Measurements from ENCODE around the gene OR5M11. TPM values are rescaled to one million over a fixed set of nuclear protein-coding genes. Genes with fewer than 3 reads are reported as not detected.

Gene OR5M11
- total and polyA plus RNA-seq, 4 donors: not detected

- H3K27me3 ChIP-seq (ENCODE audit: control insufficient read depth in 1 of 2, insufficient read depth in 2 of 2, low read length in 1 of 2): peaks cover 0 to 3% of the 10 kb centered on the region in 2 donors
- no peaks in the 10 kb centered on the region for H3K36me3 ChIP-seq (ENCODE audit: control insufficient read depth in 1 of 2, insufficient read depth in 2 of 2, low read length in 1 of 2)
- no peak overlapping the region for H3K27ac ChIP-seq (ENCODE audit: low read depth in 1 of 2, low read length in 2 of 2)
- no peak for ATAC-seq (ENCODE audit: low FRiP score)
- no peak overlapping the region for H3K4me3 ChIP-seq (ENCODE audit: low read length in 2 of 2)
- H3K4me1 ChIP-seq (ENCODE audit: control insufficient read depth in 1 of 2, insufficient read depth in 2 of 2, low read length in 2 of 2): no peaks in the 10 kb centered on the region
- intact Hi-C loops (cut with DNase I): no loop called here
- no peaks in the 10 kb centered on the region for H3K9me3 ChIP-seq (ENCODE audit: control insufficient read depth, low read length)
- 67% methylated on average over 5 of the region's 5 CpGs for WGBS, 2 donors
- DNase-seq: no peak
Measured at GRCh38 chr11:56522008-56522407, 21.0 kb downstream of the OR5M11 start.

GRCh38 chr11:56513280-56513679 is 29.8 kb downstream of the OR5M11 start:
- no peak overlapping the region for H3K27ac ChIP-seq (ENCODE audit: low read depth in 1 of 2, low read length in 2 of 2)
- H3K9me3 ChIP-seq (ENCODE audit: control insufficient read depth, low read length): no peaks in the 10 kb centered on the region
- no peak for DNase-seq
- WGBS, 2 donors: 77 to 82% methylated on average over 1 of the region's 1 CpG
- intact Hi-C loops (cut with DNase I): no loop called here
- H3K4me1 ChIP-seq (ENCODE audit: control insufficient read depth in 1 of 2, insufficient read depth in 2 of 2, low read length in 2 of 2): no peaks in the 10 kb centered on the region
- H3K27me3 ChIP-seq (ENCODE audit: control insufficient read depth in 1 of 2, insufficient read depth in 2 of 2, low read length in 1 of 2): no peaks in the 10 kb centered on the region
- no peak overlapping the region for H3K4me3 ChIP-seq (ENCODE audit: low read length in 2 of 2)
- no peak for ATAC-seq (ENCODE audit: low FRiP score)
- no peaks in the 10 kb centered on the region for H3K36me3 ChIP-seq (ENCODE audit: control insufficient read depth in 1 of 2, insufficient read depth in 2 of 2, low read length in 1 of 2)

- Histone ChIP-seq H3K9me3 (ENCODE audit: control insufficient read depth, low read length) (no peaks in the 10 kb centered on the region), H3K4me3 (ENCODE audit: low read length in 2 of 2) (no peak overlapping the region), H3K4me1 (ENCODE audit: control insufficient read depth in 1 of 2, insufficient read depth in 2 of 2, low read length in 2 of 2) (no peaks in the 10 kb centered on the region), H3K36me3 (ENCODE audit: control insufficient read depth in 1 of 2, insufficient read depth in 2 of 2, low read length in 1 of 2) (no peaks in the 10 kb centered on the region), H3K27ac (ENCODE audit: low read depth in 1 of 2, low read length in 2 of 2) (no peak overlapping the region), H3K27me3 (ENCODE audit: control insufficient read depth in 1 of 2, insufficient read depth in 2 of 2, low read length in 1 of 2) (no peaks in the 10 kb centered on the region)
- DNase-seq: no peak
- no peak for ATAC-seq (ENCODE audit: low FRiP score)
- WGBS, 2 donors: 91 to 93% methylated on average over 1 of the region's 1 CpG
- intact Hi-C loops (cut with DNase I): no loop called here
Measured at GRCh38 chr11:56509439-56509838, 33.6 kb downstream of the OR5M11 start.

- intact Hi-C loops (cut with DNase I): no loop called here
- no peak for ATAC-seq (ENCODE audit: low FRiP score)
- Histone ChIP-seq H3K9me3 (ENCODE audit: control insufficient read depth, low read length) (no peaks in the 10 kb centered on the region), H3K4me3 (ENCODE audit: low read length in 2 of 2) (no peak overlapping the region), H3K27me3 (ENCODE audit: control insufficient read depth in 1 of 2, insufficient read depth in 2 of 2, low read length in 1 of 2) (no peaks in the 10 kb centered on the region), H3K27ac (ENCODE audit: low read depth in 1 of 2, low read length in 2 of 2) (no peak overlapping the region), H3K36me3 (ENCODE audit: control insufficient read depth in 1 of 2, insufficient read depth in 2 of 2, low read length in 1 of 2) (no peaks in the 10 kb centered on the region), H3K4me1 (ENCODE audit: control insufficient read depth in 1 of 2, insufficient read depth in 2 of 2, low read length in 2 of 2) (no peaks in the 10 kb centered on the region)
- DNase-seq: peak in 1 of 2 donors; percentile 44
- 93 to 96% methylated on average over 24 to 28 of the region's 28 CpGs for WGBS, 2 donors
Measured at GRCh38 chr11:56497010-56497409, 46.0 kb downstream of the OR5M11 start.

GRCh38 chr11:56495117-56495516 is 47.9 kb downstream of the OR5M11 start:
- ATAC-seq (ENCODE audit: low FRiP score): no peak
- intact Hi-C loops (cut with DNase I): no loop called here
- H3K4me3 ChIP-seq (ENCODE audit: low read length in 2 of 2): no peak overlapping the region
- no peaks in the 10 kb centered on the region for H3K4me1 ChIP-seq (ENCODE audit: control insufficient read depth in 1 of 2, insufficient read depth in 2 of 2, low read length in 2 of 2)
- H3K27ac ChIP-seq (ENCODE audit: low read depth in 1 of 2, low read length in 2 of 2): no peak overlapping the region
- DNase-seq: no peak
- H3K9me3 ChIP-seq (ENCODE audit: control insufficient read depth, low read length): no peaks in the 10 kb centered on the region
- no peaks in the 10 kb centered on the region for H3K27me3 ChIP-seq (ENCODE audit: control insufficient read depth in 1 of 2, insufficient read depth in 2 of 2, low read length in 1 of 2)
- WGBS, 2 donors: 80% methylated on average over 2 of the region's 2 CpGs
- H3K36me3 ChIP-seq (ENCODE audit: control insufficient read depth in 1 of 2, insufficient read depth in 2 of 2, low read length in 1 of 2): no peaks in the 10 kb centered on the region

Other genes with a start within 250 kb of the OR5M11 start
- not detected for gene OR8K3, start 228.1 kb downstream of the OR5M11 start, total RNA-seq
- not detected for gene OR8K3, start 228.1 kb downstream of the OR5M11 start, polyA plus RNA-seq
- not detected for gene OR8K1, start 197.2 kb downstream of the OR5M11 start, total RNA-seq
- not detected for gene OR8K1, start 197.2 kb downstream of the OR5M11 start, polyA plus RNA-seq
- gene OR8J1, start 189.0 kb downstream of the OR5M11 start, total RNA-seq: not detected
- not detected for gene OR8J1, start 189.0 kb downstream of the OR5M11 start, polyA plus RNA-seq
- gene OR8U1, start 167.6 kb downstream of the OR5M11 start, total RNA-seq: not detected
- gene OR8U1, start 167.6 kb downstream of the OR5M11 start, polyA plus RNA-seq: not detected
- not detected for gene OR5AL1, start 130.6 kb downstream of the OR5M11 start, total RNA-seq
- not detected for gene OR5AL1, start 130.6 kb downstream of the OR5M11 start, polyA plus RNA-seq
- gene OR5M3, start 69.9 kb downstream of the OR5M11 start, total RNA-seq: not detected
- gene OR5M3, start 69.9 kb downstream of the OR5M11 start, polyA plus RNA-seq: not detected
- not detected for gene OR5M8, start 51.9 kb downstream of the OR5M11 start, total RNA-seq
- not detected for gene OR5M8, start 51.9 kb downstream of the OR5M11 start, polyA plus RNA-seq
- not detected for gene OR5M10, start 34.5 kb upstream of the OR5M11 start, total RNA-seq
- not detected for gene OR5M10, start 34.5 kb upstream of the OR5M11 start, polyA plus RNA-seq
- not detected for gene OR5M1, start 71.6 kb upstream of the OR5M11 start, total RNA-seq
- not detected for gene OR5M1, start 71.6 kb upstream of the OR5M11 start, polyA plus RNA-seq
- gene OR5AP2, start 99.2 kb upstream of the OR5M11 start, total RNA-seq: not detected
- not detected for gene OR5AP2, start 99.2 kb upstream of the OR5M11 start, polyA plus RNA-seq
- not detected for gene OR5AR1, start 120.4 kb upstream of the OR5M11 start, total RNA-seq
- not detected for gene OR5AR1, start 120.4 kb upstream of the OR5M11 start, polyA plus RNA-seq
- gene OR9G1, start 155.8 kb upstream of the OR5M11 start, total RNA-seq: not detected
- not detected for gene OR9G1, start 155.8 kb upstream of the OR5M11 start, polyA plus RNA-seq
- gene OR9G4, start 205.4 kb upstream of the OR5M11 start, total RNA-seq: not detected
- not detected for gene OR9G4, start 205.4 kb upstream of the OR5M11 start, polyA plus RNA-seq